Muscle layer of colon (tissue), 2 donors: Measurements from ENCODE around the gene C2CD4D.

Experiments
- H3K27ac ChIP-seq: one replicate; pipeline ENCODE4 v1.7.0; 2013; ENCODE audit warnings: low read depth, mild to moderate bottlenecking, low read length, moderate library complexity
- H3K27me3 ChIP-seq, 2 donors: one replicate each; pipeline ENCODE4 v1.7.0; 2013; ENCODE audit warnings: low read length in 2 of 2, mild to moderate bottlenecking in 2 of 2; ENCODE audit not compliant: insufficient read depth in 2 of 2, control insufficient read depth in 1 of 2
- H3K36me3 ChIP-seq: one replicate; pipeline ENCODE4 v1.7.0; 2013; ENCODE audit warnings: mild to moderate bottlenecking, low read length; ENCODE audit not compliant: insufficient read depth
- H3K4me1 ChIP-seq: one replicate; pipeline ENCODE4 v1.7.0; 2013; ENCODE audit warnings: mild to moderate bottlenecking, low read length; ENCODE audit not compliant: insufficient read depth
- H3K4me3 ChIP-seq, 2 donors: one replicate each; pipeline ENCODE4 v1.7.0; 2013; ENCODE audit warnings: low read length in 2 of 2, low read depth in 1 of 2, mild to moderate bottlenecking in 1 of 2, moderate library complexity in 1 of 2
- H3K9ac ChIP-seq: one replicate; pipeline ENCODE4 v1.7.0; 2013; ENCODE audit warnings: low read length
- H3K9me3 ChIP-seq: one replicate; pipeline ENCODE4 v1.7.0; 2013; ENCODE audit warnings: mild to moderate bottlenecking, low read length
- donor health status: abdominal sarcoma.
- donor health status: Adenocarcinoma of cecum.

C2CD4D gene

DNA sequence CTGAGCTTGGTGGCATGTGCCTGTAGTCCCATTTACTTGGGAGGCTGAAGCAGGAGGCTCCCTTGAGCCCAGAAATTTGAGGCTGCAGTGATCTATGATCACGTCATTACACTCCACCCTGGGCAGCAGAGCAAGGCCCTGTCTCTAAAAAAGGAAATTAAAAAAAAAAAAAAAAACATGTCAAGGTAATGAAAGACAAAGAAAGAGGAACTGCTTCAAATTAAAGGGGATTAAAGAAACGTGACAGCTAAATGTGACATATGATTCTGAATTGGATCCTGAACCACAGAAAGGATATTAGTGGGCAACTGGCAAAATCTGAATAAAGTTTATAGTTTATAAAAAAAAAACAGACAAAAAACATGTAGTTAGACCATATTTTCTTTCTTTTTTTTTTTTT, 3.8 kb upstream of the C2CD4D start:
- no peaks in the 10 kb centered on the region for H3K9me3 ChIP-seq
- no peak overlapping the region for H3K4me3 ChIP-seq
- no peak overlapping the region for H3K9ac ChIP-seq
- H3K27me3 ChIP-seq = peaks cover 26 to 27% of the 10 kb centered on the region in 2 donors
- H3K36me3 ChIP-seq = no peaks in the 10 kb centered on the region
- peaks cover 12% of the 10 kb centered on the region for H3K4me1 ChIP-seq
- H3K27ac ChIP-seq = no peak overlapping the region

DNA sequence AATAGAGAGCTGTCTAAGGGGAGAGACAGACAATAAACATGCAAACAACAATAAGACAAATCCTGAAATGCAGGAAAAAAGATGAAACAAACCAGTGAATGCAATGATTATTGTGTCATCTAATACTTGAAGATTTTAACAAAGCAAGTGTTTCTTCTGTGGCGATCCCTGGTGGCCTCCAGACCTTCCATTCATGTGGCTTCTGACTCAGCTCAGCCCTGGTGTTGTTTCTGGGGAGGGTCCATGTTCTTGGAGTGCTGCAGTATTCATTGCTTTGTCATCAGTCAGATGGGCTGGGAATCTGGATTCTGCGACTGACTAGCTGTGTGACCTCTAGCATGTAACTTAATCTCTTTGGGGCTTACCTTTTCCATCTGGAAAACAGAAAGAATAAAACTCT, 1.5 kb upstream of the C2CD4D start:
- H3K27me3 ChIP-seq = peaks cover 41% of the 10 kb centered on the region in 2 donors
- peaks cover 16% of the 10 kb centered on the region for H3K4me1 ChIP-seq
- no peak overlapping the region for H3K27ac ChIP-seq
- H3K9me3 ChIP-seq = no peaks in the 10 kb centered on the region
- H3K36me3 ChIP-seq = no peaks in the 10 kb centered on the region
- H3K9ac ChIP-seq = no peak overlapping the region
- H3K4me3 ChIP-seq = no peak overlapping the region

DNA sequence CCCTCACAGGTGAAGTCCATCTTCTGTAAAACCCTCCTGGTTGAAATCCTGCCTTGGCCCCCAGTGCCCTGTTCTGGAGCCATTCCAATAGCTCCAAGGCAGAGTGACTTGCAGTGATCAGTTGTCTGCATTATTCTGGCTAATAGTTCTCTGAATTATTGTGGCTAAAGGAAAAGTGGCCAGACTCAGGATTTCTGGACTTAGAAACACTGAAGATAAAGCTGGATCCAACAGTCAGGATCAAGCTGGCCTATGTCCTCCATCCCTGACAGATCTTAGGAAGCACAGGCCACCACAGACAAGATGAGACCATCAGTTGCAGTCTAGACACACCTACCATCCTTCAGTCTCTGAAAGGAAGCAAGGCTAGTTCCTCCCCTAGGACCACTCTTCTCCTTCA, 801 bp upstream of the C2CD4D start:
- Histone ChIP-seq H3K9me3 (no peaks in the 10 kb centered on the region), H3K4me1 (peaks cover 16% of the 10 kb centered on the region), H3K27ac (no peak overlapping the region), H3K27me3 (peaks cover 39 to 42% of the 10 kb centered on the region in 2 donors), H3K4me3 (no peak overlapping the region), H3K9ac (no peak overlapping the region), H3K36me3 (no peaks in the 10 kb centered on the region)

DNA sequence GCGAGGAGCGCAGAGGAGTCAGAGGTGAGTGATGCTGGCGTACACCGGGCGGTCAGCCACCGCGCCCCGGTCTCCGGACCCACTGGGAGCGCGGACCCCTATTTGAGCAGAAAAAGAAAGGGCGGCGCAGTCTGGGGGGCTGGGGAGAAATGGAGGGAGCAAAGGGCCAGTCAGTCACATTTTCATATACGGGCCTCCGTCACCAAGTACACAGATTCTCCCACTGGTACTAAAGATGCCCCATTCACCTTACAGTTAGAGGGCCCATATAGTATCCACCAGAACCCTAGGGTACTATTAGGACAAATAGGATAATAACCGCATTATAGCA, 573 bp downstream of the C2CD4D start:
- Histone ChIP-seq H3K4me1 (peaks cover 16% of the 10 kb centered on the region), H3K27ac (no peak overlapping the region), H3K27me3 (peaks cover 39 to 42% of the 10 kb centered on the region in 2 donors), H3K9ac (no peak overlapping the region), H3K4me3 (peak overlapping the region in 1 of 2 donors; percentile 38), H3K9me3 (no peaks in the 10 kb centered on the region), H3K36me3 (no peaks in the 10 kb centered on the region)

DNA sequence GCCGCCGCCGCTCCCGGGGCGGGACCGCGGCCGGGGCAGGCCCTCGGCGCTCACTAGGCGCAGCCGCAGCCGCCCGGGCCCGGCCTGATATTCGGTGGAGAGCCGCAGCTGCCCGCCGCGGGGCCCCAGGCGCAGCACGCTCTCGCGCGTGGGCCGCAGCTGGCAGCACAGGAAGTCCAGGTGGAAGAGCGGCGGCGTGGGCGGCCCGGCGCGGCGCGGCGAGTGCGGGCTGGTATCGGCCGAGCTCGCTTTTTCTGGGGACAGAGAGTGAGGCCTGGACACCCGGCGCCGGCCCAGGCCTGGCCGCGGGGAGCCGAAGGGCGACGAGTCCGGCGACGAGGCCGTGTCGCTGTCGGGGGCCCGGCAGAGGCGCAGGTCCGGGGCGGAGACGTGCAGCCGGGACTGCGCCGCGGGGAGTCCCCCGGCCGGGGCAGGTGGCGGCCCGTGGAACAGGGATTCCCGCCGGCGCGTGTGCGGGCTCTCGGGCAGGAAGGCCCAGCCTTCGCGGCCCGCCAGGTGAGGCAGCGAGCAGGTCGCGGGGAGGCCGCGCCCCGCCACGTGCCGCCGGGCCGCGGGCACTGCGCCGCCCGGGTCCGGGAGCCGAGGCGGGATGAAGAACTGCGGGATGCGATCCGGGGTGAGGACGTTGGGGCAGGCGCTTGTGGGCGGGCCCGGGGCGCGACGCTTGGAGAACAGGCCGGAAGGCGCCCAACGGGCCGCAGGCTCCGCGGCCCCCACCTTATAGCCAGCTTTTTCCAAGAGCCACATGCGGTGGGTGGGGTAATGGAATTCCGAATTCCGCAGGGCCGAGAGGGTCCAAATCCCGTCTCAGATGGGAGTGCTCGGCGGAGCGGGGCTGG, 1.2 kb downstream of the C2CD4D start:
- H3K9ac ChIP-seq = no peak overlapping the region
- peaks cover 40 to 42% of the 10 kb centered on the region in 2 donors for H3K27me3 ChIP-seq
- no peaks in the 10 kb centered on the region for H3K9me3 ChIP-seq
- H3K4me1 ChIP-seq = peaks cover 16% of the 10 kb centered on the region
- peak overlapping the region; percentile 36 to 38 for H3K4me3 ChIP-seq
- H3K36me3 ChIP-seq = no peaks in the 10 kb centered on the region
- H3K27ac ChIP-seq = no peak overlapping the region

DNA sequence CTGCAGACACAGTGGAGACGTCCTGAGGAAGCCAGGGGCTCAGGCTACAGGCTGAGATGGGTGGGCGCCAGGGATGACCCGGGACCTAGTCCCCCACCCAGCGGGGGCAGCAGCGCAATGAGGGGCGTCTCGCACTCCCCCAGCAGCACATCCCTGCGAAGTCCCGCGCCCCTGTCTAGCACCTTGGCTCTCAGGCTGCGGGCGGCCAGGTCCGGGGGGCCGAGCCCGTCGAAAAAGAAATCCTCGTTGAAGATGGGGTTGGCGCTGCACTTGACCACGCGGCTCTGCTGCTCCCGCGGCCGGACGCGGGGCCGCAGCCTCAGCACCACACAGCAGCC, 1.8 kb downstream of the C2CD4D start:
- Histone ChIP-seq H3K4me1 (peaks cover 16% of the 10 kb centered on the region), H3K4me3 (peak overlapping the region in 1 of 2 donors; percentile 36), H3K9ac (no peak overlapping the region), H3K9me3 (no peaks in the 10 kb centered on the region), H3K27ac (no peak overlapping the region), H3K36me3 (no peaks in the 10 kb centered on the region), H3K27me3 (peaks cover 42% of the 10 kb centered on the region in 2 donors)

DNA sequence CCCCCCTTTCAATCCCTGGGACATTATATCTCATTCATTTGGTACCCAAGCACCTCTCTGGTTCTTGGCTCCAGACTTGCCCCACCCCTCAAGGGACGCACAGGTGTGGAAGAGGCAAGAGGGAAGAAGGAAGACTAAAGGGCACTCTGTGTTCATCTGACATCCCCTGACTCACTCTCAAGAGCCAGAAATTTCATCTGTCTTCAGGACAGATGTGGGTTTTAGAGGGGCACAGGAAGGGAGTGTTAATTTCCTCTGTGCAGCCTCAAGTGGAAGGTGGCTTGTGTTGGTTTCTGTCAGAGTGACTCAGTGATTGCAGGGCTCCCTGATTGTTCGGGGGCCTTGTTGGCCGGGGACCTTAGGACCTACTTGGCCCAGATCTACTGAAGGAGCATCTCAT, 2.4 kb downstream of the C2CD4D start:
- H3K4me3 ChIP-seq = no peak overlapping the region
- H3K4me1 ChIP-seq = peaks cover 16% of the 10 kb centered on the region
- no peaks in the 10 kb centered on the region for H3K9me3 ChIP-seq
- H3K27me3 ChIP-seq = peaks cover 42% of the 10 kb centered on the region in 2 donors
- no peak overlapping the region for H3K9ac ChIP-seq
- H3K27ac ChIP-seq = no peak overlapping the region
- no peaks in the 10 kb centered on the region for H3K36me3 ChIP-seq

DNA sequence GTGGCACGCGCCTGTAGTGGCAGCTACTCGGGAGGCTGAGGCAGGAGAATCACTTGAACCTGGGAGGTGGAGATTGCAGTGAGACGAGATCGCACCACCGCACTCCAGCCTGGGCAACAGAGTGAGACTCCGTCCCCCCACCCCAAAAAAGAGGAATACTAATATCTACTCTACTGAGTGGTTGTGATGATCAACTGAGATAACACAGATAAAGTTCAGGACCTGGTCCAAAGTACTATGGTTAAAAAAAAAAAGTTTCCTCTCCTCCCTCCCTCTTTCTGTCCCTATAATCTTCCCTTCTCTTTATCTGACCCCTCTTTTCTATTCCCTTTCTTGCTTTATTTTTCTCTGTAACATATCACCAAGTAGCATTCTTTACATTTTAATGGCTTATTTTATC, 4.0 kb downstream of the C2CD4D start:
- Histone ChIP-seq H3K9me3 (no peaks in the 10 kb centered on the region), H3K4me1 (peaks cover 16% of the 10 kb centered on the region), H3K27ac (no peak overlapping the region), H3K4me3 (no peak overlapping the region), H3K36me3 (no peaks in the 10 kb centered on the region), H3K27me3 (peaks cover 35 to 50% of the 10 kb centered on the region in 2 donors), H3K9ac (no peak overlapping the region)

DNA sequence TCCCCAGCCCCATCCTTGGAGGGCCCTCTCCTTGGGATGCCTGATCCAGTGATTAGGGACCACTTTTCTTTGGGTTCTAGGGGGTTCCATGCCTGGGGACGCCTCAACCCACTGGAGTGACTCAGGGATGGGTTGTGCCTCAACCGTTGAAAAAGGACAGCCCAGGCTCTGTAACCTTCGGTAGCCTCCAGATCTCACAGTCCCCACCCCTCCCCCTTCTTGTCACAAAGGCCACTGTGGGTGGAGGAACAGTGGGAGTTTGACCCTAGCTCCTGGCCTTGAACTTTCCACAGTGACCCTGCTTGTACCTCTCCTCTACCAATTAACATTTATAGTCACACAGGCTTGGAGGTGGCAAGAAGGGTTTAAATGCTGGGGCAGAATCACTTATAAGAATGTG, 5.4 kb downstream of the C2CD4D start:
- Histone ChIP-seq H3K4me1 (peaks cover 11% of the 10 kb centered on the region), H3K27me3 (peaks cover 22 to 37% of the 10 kb centered on the region in 2 donors), H3K27ac (no peak overlapping the region), H3K4me3 (no peak overlapping the region), H3K9me3 (no peaks in the 10 kb centered on the region), H3K36me3 (no peaks in the 10 kb centered on the region), H3K9ac (no peak overlapping the region)

DNA sequence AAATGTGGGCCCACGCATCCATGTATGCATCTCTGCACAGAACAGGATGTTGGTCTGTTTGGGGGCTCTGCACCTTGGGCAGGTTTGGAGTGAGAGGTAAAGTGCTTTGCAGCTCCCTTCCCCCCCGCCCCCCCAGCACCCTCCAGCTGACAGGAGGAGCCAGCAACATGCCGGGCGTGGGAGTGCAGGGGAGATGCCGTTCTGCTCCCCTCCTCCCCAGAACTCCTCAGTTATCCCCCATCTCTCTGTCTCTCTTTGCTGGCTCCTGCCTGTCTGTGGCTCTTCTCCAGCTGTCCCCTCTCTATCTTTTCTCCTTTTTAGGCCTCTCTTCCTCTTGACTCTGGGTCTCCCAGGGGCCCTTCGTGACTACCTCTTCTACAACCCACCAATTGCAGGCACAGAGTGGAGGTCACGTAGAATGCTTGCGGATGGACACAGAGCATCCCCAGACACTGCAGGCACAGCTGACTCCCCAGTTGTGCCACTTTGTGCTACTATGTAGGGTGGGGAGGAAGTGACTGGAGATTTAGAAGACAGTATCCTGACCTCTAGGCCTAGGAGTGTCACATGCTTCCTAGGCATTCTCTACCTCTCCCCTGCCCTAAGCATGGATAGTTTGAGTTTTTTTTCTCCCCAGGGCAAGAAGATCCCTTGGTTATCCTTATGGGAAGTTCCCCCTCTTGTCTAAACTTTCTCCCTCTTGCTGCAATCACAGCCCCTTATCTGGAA, 6.3 kb downstream of the C2CD4D start:
- Histone ChIP-seq H3K27ac (no peak overlapping the region), H3K27me3 (peaks cover 16 to 28% of the 10 kb centered on the region in 2 donors), H3K36me3 (no peaks in the 10 kb centered on the region), H3K4me3 (no peak overlapping the region), H3K4me1 (peaks cover 8% of the 10 kb centered on the region), H3K9me3 (no peaks in the 10 kb centered on the region), H3K9ac (no peak overlapping the region)

DNA sequence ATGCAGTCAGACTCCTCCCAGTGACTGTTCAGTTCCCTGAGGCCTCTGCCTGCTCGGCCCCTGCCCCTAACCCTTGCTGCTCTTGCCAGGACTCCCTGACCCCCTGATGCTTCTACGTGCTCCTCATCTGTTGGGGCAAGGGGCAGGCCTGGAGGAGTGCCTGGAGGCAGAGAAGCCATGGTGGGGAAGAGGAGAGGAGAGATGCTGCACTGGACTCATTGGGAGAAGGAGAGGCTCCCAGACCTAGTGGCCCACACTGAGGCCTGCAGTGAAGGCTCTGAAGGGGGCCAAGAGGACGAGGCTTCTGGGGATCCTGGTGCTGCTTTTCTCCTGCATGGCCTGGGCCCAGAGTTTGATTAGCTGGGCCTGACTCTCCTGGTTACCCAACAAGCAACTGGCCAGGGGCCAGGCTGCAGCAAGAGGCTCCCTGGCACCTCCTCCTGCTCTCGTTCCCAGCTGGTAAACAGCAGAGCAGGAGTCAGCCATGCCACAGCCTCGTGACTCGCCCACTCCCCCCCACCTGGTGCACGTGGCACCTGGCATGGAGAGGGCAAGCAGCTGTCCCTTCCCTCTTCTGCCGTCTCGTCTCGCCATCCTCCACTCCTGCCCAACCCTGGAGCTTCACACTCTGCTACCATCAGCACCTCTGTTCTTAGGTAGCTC, 7.2 kb downstream of the C2CD4D start:
- Histone ChIP-seq H3K4me3 (no peak overlapping the region), H3K4me1 (peaks cover 5% of the 10 kb centered on the region), H3K27ac (no peak overlapping the region), H3K9me3 (no peaks in the 10 kb centered on the region), H3K36me3 (no peaks in the 10 kb centered on the region), H3K9ac (no peak overlapping the region), H3K27me3 (peaks cover 11 to 21% of the 10 kb centered on the region in 2 donors)
